Measurements from ENCODE around the gene SLC16A8.
"Not testable (repeated sequence)": the region's sequence is repeated elsewhere in the genome, so short reads cannot be mapped to it uniquely, and the experiment has no call there.

The SLC16A8 gene

GRCh38 chr22:38041760-38042487 lies 42.1 kb downstream of the SLC16A8 start:
- no peak for DNase-seq

DNA sequence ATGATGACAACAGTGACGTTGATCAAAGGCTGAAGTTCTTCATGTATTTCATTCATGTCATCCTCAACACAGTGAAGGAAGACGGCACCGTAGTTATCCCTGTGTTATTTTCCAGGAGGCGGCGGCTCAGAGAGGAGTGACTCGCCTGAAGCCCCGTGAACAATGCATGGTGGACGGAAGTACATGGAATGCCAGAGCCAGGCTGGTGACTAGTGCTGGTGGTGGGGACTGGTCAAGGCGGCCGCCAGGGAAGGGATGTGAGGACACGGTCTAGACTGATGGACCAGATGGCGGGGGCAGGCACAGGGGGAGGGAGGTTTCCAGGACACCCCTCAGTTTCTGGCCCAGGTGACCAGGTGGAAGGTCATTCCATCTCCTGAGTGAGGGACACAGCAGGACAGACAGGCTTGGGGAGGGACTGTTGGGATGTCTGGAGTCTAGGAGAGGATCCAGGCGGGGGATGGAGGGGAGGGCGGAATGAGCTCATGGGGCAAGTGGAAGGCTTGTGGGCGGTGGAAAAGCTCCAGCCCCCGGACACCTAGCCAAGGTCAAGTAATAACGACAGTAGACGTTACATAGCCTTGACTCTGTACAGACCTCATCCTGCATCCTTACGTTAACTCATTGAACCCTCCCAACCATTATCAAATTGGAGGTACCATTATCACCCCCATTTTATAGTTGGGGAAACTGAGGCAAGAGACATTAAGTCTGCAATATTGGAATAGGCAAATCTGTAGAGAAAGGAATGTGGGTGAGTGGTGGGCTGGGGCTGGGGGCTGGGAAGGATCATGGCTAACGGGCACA lies 42.8 kb downstream of the SLC16A8 start:
- no peak for DNase-seq

- no peak for DNase-seq
Measured at GRCh38 chr22:38038890-38039812, 44.8 kb downstream of the SLC16A8 start.

- DNase-seq = no peak
Measured at GRCh38 chr22:38038426-38038825, 45.6 kb downstream of the SLC16A8 start.

GRCh38 chr22:38037367-38038150 lies 46.4 kb downstream of the SLC16A8 start:
- not testable (repeated sequence) for DNase-seq

GRCh38 chr22:38036392-38037062 lies 47.5 kb downstream of the SLC16A8 start:
- no peak for DNase-seq

- no peak for DNase-seq
Measured at GRCh38 chr22:38035530-38035885, 48.5 kb downstream of the SLC16A8 start.

DNA sequence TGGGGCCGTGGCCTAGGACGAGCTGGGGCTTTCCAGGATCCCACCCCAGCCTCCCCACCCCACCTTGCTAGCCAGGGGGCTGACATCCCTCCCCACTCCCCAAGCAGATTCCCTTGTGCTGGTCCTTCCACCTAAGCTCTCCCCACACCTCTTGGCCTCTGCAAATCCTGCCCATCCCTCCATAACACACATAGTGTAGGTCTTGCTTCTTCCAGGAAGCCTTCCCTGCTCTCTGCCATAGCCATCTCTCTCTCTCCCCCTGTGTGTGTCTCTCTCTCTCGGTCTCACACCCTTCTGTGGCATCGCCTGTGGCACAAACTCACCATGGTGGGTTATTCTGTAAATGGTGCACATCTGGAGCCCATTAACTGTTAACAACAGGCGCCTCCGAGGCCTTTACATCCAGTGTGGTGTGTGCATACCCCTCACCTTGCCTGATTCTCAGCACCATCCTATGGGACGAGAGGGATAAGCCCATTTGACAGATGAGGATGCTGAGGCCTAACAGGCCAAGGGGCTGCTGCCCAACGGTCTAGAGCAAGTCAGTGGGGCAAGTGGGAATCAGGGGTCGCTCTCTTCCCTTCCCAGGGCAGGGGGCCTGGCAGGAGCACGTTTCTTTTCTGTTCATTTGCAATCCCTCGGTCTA lies 49.0 kb downstream of the SLC16A8 start:
- no peak for DNase-seq

DNA sequence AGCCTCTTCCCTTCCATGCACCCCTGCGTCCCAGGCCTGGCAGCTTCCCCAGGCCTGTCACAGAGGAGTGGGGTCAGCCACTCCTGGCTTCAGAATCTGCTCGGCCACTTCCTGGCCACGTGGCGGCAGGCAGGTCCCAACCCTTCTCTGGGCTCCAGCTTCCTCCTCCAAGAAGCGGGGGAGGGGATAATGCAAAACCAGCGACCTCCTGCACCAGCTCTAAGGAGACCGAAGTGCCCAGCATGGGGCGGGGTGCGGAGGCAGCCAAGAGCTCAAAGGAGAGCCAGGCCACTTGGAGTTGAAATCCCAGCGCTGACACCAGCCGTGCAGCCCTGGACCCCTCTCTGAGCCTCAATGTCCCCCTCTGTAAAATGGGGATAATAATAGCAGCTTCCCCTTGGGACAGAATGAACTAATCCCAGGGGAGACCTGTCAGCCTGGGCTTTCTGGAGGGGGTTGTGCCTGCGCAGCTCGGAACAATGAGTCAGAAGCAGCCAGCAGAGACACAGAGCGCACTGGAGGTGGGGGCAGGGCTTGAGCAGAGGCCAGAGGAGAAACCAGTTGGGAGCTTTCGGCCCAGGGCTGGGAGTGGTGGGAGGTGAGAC lies 49.6 kb downstream of the SLC16A8 start:
- no peak for DNase-seq

GRCh38 chr22:38033522-38034277 lies 50.3 kb downstream of the SLC16A8 start:
- no peak for DNase-seq

- DNase-seq = no peak
Measured at GRCh38 chr22:38032681-38033521, 51.1 kb downstream of the SLC16A8 start.

GRCh38 chr22:38031491-38031890 lies 52.5 kb downstream of the SLC16A8 start:
- DNase-seq = no peak

- DNase-seq = no peak
Measured at GRCh38 chr22:38030311-38031133, 53.5 kb downstream of the SLC16A8 start.

DNA sequence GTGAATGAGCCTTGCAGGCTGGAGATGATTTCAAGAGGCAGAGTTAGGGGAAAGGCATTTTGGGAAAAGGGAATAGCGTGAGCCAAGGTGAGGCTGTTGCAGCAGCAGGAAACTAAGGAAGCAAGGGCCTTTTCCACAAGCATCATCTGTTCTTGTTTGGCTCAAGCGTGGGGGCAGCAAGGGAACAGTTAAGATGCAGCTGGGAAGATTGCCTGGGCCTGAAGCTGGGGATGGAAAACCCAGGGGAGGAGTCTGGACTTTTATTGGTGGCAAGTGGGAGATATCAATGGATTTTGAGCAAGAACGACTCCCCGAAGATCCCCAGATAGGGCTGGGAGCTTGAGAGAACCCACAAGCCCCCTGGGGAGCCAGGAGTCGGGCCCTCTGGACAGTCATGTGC lies 54.1 kb downstream of the SLC16A8 start:
- DNase-seq = no peak

DNA sequence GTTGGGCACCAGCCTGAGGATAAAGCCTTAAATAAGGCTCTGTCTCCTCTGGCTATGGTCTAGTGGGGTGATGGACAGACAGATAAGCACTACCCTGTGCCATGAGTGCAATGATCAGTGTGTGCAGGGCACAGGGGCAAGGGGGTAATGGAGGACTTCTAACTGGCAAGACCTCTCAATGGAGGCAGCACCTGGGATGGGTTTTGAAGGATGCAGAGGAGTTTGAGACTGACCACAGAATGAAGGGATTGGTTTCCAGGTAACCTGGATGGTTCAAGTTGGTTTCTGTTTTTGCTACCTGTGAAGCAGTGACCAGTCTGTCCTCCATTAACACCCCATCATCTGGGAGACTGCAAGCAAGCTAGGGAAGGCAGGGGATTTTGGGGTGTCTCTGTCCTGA lies 54.6 kb downstream of the SLC16A8 start:
- DNase-seq = no peak

DNA sequence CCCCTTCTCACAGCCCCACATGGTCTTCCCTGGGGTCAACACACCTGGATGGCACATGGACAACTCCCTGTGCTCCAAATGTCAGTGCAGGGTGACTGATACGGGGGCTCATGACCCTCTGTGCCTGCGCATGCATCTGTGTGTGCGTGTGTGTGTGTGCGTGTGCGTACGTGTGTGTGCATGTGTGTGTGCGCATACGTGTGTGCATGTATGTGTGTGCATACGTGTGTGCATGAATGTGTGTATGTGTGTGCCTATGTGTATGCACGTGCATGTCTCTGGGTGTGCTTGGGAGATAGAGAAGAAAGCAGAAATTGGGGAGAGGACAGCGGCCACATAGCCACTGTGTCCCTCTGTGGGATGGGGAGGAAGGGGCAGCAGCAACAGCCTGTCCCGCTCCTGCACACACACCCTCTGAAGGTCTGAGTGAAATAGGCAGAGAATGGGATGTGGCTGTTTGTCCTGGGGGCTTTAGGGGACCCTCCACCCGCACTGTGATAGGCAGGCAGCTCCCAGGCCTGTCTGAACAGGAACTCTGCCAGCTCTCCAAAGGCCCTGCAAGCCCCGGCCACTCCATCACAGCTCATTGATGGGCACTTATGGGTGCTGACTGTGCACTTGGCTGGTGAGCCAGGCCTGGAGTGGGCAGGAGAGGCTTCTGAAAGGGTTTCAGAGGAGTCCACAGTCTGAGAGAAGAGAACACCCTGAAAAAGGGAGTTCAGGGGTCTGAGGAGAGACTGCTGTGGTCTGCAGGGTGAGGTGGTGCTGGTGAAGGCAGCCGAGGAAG lies 55.4 kb downstream of the SLC16A8 start:
- DNase-seq = no peak
